ENCODE measurements around the gene USP11.
"Not testable (repeated sequence)": the region's sequence is repeated elsewhere in the genome, so short reads cannot be mapped to it uniquely, and the experiment has no call there.

Gene USP11

GRCh38 chrX:47248576-47248975 is 15.8 kb downstream of the USP11 start:
- no peak for DNase-seq

- DNase-seq: peak in 1 of 3 experiments; percentile 24
These were observed 17.2 kb downstream of the USP11 start for GRCh38 chrX:47250017-47250347.

- not testable (repeated sequence) for DNase-seq
These were observed 24.8 kb downstream of the USP11 start for GRCh38 chrX:47257620-47258019.

DNA sequence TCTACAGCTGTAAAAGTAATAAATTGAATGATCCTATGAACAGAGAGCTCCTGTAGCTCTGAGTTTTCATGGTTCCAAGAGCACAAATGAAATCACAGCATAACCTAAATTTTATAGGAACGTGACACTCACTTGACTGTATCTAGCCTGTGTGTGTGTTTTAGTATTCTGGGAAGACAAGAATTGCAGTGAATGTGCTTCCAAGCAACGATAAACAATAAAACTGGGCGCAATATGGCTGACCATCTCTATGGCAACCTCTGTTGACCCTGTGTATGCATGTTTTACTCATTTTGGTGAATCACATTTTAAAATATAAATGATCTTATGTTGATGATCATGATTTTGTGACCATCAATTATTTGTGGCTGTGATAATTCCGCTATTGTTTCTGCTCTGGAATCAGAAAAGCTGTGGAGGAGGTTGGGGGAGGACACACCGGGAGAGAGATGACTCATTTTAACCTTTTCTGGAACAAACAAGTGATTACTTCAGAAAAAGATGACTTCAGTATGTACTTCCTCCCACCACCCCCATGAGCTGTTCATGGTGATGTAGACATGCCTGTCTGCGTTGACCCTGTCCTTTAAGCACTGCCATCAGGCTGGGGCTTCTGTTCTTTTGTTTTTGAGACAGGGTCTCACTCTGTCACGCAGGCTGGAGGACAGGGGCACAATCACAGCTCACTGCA is 31.8 kb downstream of the USP11 start:
- DNase-seq: no peak

- no peak for DNase-seq
These were observed 33.8 kb downstream of the USP11 start for GRCh38 chrX:47266643-47267042.

DNA sequence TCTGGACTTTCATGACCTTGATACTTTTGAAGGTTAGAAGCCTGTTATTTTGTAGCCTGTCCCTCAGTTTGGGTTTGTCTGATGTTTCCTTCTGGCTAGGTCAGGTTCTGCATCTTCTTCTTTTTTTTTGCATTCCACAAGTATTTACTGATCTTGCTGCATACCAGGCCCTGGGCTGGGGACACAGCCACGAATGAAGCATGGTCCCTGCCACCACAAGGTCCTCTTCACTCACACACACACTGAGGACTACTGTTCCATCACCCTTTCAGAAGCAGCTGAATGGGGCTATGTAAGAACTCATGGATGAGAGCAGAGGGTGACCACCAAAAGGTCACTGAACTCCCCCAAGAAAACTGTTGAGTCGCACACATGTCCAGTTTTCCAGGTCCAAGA is 39.2 kb downstream of the USP11 start:
- DNase-seq: no peak

GRCh38 chrX:47273011-47273730 is 40.4 kb downstream of the USP11 start:
- DNase-seq: no peak

DNA sequence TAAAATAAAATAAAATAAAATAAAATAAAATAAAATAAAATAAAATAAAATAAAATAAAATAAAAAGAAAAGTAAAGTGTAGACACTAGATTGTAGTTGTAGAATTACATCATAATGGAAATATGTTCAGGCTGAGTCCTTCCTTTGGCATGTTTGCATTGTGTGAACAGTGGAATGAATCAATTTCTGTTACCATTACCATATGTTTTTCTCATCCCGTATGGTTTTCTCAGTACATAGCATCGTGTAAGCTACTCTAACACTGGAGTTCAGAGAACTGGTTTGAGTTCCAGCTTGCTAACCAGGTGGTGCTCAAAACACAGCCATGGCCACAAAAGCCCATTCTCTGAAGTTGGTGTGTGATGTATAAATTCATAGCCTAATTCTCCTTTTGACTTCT is 45.9 kb downstream of the USP11 start:
- no peak for DNase-seq

DNA sequence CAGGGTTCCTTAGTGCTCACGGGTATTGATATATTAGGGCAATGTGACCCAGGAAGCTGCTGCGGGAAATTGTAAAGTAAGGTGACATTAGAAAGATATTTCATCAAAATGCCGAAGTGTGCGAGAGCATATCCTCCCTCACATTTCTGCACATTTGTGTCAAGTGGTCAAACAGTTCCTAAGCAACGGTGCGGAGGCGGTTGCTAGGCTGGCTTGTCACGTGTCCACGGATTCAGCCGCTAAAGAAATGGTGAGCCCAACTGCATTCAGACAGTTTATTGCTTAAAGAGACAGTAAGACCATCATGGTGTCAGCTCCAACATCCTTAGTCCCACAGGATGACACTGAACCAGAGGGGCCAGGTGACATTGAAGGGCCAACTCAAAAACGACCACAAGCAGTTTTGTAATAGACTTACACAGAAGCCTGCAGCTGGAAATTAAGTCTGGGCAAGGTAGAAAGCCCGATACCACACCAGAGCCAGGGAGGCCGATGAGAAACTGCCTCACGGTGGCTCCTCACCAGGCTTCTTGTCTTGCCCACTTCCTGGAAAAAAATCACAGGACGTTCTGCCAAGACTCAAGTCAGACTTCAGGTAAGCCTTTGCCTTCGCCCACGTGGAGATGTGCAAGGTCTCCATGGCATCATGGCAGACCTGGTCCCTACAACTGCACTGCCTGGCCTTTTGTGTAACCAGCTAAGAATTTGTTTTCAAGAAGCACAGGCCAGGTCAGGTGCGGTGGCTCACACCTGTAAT is 50.4 kb downstream of the USP11 start:
- DNase-seq: peak; percentile 32 to 88 (median 61)

- not testable (repeated sequence) for DNase-seq
These were observed 51.8 kb downstream of the USP11 start for GRCh38 chrX:47284616-47285015.

DNA sequence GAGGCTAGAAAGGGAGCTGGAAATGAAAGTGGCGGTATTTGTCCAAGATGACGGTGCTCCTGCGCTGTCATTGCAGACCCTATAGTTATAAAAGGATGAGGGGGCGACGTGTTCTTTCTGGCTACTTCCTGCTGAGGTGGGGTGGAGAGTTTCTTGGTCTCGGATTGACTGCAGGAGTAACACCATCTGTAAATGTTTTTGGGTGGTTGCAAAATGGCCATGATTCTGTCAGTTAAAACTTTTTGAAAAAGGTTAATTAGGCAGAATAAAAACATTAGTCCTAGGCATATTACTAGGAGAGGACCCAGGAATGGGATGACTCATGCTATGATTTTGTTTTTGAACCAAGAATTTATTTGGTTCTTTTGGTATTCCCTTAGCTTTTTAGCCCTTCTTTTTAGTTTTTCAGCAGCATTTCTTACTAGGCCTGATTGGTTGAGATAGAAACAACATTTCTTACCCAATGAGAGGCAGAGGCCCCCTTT is 53.1 kb downstream of the USP11 start:
- DNase-seq: no peak

- DNase-seq: no peak
These were observed 60.3 kb downstream of the USP11 start for GRCh38 chrX:47293106-47293505.

- DNase-seq: no peak
These were observed 64.1 kb downstream of the USP11 start for GRCh38 chrX:47296766-47297365.

- no peak for DNase-seq
These were observed 65.1 kb downstream of the USP11 start for GRCh38 chrX:47297874-47298273.
